GM19193 (cell line): Measurements from ENCODE around the gene PARP8.

Experiments
- POLR2A ChIP-seq: IDR thresholded peaks from 4 replicates; pipeline ENCODE4 v1.6.1; 2011; ENCODE audit not compliant: insufficient read depth, insufficient read length; ENCODE audit errors: extremely low read depth

Gene PARP8

DNA sequence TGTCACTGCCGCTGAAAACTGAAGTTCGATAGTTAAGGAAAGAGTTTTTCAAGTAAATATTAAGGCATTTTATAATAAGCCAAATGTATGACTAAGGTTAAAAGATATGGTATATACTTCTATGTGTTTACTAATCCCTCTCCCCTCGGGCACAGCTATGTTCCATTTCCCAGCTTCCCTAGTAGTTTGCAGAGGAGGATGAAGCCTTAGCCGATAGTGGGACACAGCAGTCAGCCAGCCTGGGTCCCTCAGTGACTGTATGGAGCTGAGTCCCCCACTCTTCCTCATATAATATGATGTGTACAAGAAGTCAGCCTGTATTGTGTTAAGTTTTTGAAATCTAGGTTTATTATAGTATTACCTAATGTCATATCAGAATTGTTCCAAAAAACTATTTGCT, 55.8 kb downstream of the PARP8 start:
- TF ChIP-seq POLR2A = no peak

DNA sequence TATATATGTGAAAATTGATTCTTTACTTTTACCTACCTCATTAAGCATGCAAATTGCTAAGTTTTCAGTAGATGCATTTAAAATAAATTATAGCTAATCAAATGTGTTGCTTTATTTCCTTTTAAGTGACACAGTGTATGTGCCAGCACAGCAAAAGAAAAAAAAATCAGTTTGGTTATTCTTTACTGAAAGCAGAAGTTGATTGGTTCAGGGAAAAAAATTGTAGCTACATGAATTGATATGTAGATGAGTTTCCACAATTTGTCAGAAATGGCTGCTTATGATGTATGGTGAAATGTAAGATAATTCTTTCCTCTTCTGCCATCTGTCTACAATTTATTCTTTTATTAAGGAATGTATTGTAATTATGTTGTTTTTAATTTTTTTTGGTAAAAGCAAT, 57.8 kb downstream of the PARP8 start:
- no peak for TF ChIP-seq POLR2A

DNA sequence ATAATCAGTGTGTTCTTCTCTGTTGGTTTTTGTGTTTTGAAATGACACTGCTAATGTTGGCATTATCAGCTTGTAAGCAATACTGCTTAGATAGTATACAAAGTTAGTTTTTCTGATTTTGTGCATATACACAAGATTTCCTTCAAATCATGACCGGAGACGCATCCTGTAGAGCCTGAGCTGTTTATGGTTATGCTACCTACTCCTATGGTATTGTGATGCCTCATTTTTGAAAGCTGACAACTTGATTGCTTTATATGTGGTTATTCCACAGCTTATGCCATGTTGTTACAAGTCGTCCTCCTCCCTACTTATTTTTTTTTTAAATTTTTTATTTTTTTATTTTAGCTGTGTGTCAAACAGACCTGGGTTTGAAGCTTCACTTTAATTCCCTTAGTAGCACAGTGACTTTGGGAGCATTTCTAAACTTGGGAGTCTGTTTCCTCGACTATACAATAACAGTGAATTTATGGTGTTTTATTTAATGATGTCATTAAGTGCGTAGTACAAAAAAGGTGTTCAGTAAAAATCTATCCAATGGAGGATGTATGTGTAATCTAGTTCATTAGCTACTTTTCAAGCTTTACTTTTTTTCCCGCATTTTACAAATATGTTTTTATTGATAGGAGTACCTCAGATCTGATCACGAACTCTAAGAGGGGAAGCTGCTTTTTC, 59.5 kb downstream of the PARP8 start:
- TF ChIP-seq POLR2A = no peak

DNA sequence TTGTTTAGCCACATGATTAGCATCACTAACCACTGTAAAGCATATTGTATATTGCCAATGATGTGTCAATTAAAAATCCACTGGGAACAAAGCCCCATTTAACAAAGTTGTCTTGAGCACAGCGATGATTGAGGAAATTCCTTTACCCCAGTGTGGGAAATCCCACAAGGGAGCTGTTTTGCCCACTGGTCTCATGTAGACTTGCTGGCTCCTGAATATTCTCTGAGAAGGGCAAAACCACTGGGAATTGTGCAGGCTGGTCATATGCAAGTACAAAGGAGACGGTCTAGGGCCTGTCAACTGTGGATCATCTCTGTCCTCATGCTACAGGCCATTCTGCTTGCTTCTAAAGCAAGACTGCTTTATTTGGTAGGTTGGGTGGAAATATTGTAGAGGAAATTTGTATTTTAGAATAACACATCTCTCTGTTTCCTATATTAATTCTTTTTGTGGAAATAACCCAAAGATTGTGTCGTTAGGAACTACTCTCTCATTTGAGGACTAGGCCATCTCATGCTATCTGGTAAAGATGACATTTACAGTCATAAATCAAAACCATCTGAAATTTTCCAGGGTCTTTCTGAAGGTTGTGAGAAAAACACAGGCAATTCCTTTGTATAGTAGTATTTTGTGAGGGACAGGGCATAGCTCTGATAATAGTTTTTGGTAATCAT, 60.2 kb downstream of the PARP8 start:
- TF ChIP-seq POLR2A = no peak

DNA sequence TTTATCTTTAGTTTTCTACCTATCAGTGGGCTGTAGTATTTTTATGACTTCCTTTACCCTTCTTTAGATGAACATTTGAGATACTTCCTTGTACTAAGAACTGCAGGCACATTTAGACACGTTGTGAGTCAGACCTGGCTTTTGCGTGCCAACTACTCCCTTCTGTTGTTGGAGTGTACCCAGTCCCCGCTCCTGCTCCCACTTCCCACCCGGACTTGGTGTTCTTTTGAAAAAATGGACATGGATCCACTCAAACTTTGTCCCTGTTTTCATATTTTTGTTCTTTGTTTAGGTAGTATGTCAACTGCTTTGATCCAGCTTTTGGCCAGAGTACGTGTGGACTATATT, 60.7 kb downstream of the PARP8 start:
- TF ChIP-seq POLR2A = no peak

DNA sequence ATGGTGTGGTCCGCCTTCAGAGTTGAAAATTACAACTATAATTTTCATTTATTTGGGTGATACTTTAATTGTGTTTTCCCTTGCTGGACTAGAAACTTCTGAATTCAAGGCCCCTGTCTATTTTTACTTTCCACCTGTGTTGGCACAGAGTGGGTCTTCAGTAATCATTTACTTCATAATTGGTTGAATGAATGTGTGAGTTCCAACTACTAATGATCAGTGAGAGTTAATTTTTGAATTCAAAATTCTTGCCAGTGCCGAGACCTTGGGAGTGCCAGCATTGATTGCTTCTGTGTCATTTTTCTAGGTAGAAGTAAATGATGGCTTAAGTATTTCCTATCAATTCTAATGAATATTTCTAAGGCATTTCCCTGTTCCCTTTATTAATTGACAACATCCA, 61.4 kb downstream of the PARP8 start:
- TF ChIP-seq POLR2A = no peak

DNA sequence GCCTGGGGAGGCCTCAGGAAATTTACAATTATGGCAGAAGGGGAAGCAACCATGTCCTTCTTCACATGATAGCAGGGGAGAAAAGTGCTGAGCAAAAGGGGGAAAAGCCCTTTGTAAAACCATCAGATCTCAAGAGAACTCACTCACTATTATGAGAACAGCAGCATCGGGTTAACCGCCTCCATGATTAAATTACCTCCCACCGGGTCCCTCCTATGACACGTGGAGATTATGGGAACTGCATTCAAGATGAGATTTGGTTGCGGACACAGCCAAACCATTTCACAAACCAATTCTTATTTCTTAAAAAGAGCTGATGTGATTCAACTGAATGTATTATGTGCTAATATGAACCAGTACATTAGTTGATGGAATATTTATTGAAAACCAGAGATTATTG, 63.9 kb downstream of the PARP8 start:
- no peak for TF ChIP-seq POLR2A

DNA sequence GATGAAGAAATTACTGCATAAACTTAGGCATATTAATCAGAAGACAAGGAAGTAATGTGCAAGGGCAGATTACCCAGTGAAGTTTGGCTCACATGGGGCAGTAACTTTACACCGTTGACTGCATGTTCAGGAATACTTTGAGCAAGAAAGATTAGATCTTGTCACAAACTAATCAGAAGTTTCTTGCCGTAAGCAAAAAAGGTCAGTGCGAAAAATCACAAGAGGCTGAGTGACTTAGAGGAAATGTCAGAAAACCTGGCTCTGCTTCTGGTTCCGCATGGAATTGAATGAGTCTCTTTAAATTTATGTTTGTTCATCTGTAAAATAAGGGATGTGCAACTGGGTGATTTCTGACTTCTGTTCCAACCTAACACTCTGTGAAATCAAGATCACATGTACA, 64.4 kb downstream of the PARP8 start:
- no peak for TF ChIP-seq POLR2A

DNA sequence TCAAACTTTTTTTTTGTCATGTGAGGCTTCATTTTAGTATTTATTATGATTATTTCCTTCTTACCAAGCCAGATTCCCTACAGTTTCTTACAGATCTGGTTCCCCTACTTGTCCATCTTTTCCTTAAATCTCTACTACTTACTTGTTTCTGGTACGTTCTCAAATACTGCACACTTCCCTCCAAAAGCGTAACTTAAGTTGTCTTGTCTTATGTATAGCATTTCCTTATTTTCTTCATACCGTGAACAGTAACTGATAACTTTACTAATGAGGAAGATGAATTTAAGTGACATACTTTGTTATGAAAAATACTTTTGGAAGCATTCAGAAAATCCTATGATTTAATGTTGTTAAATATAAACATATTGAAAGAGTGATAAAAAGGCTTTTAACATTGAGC, 67.3 kb downstream of the PARP8 start:
- TF ChIP-seq POLR2A = no peak

DNA sequence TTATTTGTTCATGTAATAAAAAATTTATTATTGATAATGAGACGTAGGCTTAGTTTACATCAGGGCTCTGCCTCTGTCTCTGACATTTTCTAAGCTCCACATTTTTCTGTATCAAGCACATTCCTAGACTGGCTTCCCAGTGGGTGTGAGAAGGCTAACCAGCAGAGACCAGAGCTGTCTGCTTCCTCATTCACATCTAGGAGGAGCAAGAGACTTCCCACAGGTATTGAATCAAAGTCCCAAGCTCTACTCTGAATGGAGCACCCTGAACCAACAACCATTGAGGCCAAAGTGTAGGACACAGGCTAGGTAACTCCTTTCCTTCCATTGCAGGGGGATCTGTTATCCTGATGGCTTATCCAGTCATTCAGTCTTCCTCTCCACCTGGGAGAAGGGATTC, 72.4 kb downstream of the PARP8 start:
- TF ChIP-seq POLR2A = no peak

DNA sequence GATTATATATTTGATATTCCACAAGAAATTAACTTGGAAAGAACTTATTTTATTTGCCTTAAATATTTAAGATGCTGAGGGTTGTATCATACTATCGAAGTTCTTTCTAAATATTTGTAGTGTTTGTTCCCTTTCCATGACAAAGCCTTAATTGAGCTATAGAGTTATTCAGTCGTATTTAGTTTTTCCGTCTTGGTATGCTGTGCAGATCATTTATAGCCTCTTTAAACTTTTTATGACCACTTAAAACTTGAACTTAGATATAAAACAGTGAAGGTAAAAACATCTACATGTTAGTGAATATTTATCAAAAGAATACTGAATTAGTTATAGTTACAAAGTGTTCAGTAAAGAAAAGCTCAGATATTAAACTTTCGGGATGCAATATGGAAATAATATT, 74.4 kb downstream of the PARP8 start:
- no peak for TF ChIP-seq POLR2A

DNA sequence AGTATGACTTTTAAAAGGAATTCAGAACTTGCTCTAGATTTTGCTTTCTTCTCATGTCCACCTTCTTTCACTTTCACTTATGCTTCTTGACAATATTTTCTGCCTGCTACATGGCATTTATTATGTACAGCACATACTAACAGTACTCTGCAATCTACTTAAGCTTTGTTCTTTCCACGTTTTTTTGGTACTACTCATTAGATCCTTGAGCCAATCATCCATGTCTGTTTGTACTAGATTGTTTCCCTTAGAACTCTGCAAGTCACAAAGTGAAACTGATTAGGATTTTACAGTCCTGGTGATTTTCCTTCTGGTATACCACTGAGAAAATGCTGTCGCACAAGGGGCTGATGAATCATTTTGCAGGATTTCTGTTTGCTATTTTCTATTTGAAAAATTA, 78.3 kb downstream of the PARP8 start:
- no peak for TF ChIP-seq POLR2A

DNA sequence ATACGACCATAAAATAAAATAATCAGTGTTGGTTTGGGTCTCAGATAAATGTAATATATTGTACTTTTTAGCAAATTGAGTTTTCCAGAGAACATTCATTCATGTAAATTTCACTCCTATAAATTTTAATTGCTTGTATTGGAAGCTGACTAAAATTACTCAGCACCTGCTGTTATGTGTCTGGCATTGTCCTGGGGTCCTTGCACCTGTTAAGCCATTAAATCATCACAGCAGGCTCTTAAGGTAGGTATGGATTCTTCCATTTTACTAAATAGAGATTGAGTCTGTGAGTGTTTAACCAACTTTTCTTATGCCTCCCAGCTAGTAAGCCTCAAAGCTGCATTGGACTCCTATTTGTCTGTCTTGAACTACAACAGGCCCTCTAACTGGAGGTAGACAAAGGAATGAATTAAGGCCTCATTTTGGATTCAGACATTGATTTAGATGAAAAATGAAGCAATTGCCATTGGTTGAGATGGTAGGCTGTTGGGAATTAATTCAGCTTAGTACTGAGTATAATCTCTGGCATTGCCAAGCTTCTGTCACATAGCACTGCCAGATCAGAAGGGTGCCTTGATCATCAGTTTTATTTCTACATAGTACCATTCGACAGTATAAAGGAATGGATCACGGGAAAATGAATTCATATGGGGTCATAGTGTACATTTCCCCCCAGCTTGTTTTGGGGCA, 78.9 kb downstream of the PARP8 start:
- TF ChIP-seq POLR2A = no peak

DNA sequence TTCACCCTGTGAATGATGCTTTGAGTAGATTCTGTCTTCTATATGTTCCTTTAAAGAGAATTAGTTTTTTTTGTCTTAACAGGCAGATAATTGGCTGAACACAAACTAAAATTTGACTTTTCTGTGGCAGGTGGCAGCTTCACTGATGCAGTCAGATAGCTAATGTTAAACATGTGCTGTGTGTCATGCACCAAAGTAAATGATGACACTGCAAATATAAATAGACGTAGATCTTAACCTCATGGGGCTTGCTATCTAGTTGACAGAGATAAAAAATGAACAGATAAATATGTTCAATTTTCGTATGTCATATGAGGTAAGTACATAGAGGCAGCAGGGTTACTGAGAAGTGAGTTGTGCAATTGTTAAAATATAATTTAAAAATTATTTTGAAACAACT, 82.7 kb downstream of the PARP8 start:
- TF ChIP-seq POLR2A = no peak

DNA sequence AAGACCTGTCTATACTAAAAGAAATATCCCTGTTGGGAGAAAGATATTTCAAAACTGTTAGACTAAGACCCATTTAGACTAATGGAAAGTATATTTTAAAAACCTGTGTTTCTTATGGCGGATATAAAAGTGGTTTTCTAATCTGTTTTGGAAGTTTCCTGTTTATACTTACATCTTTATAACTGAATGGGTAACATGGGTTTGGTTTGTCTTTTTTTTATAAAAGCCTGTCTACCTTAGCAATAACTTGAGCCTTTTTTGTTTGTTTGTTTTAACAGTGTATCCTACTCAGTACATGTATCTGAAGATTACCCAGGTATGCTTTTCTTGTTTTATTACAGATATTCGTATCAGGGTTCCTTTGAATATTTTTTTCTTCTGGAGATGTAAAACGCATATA, 83.4 kb downstream of the PARP8 start:
- no peak for TF ChIP-seq POLR2A

DNA sequence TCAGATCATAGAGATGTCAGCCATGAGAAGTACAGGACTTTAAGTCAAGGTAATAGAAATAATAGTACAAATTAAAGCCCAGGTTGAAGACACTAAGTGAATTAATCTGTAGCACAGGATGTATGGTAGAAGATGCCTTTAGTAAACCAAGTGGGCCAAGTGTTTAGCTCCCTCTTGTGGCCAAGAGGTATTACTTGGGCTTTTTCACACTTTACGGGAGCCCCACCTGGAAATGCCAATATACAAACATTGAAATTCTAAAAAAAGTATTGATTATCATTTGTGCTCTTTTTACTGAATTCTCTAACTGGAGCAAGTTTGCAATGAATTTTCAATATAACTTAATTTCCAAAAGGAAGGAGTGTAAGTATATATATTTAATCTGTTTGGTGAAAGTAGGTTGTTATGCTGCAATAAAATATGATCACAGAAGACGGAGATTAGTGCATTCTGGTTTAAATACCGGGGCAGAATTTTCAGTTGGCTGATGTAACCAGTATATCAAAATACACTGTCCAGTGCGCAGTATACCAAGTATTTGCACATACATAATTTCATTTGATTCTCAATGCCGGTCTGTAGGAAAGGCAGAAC, 84.7 kb downstream of the PARP8 start:
- no peak for TF ChIP-seq POLR2A
